ENCODE results near the gene AQP10. TPM values are rescaled to one million over a fixed set of nuclear protein-coding genes. Genes with fewer than 3 reads are reported as not detected.
"Not testable (repeated sequence)": the region's sequence is repeated elsewhere in the genome, so short reads cannot be mapped to it uniquely, and the experiment has no call there.

Gene AQP10
- total and polyA plus RNA-seq, 10 donors = 0.09 to 3.1 (median 0.42) TPM

DNA sequence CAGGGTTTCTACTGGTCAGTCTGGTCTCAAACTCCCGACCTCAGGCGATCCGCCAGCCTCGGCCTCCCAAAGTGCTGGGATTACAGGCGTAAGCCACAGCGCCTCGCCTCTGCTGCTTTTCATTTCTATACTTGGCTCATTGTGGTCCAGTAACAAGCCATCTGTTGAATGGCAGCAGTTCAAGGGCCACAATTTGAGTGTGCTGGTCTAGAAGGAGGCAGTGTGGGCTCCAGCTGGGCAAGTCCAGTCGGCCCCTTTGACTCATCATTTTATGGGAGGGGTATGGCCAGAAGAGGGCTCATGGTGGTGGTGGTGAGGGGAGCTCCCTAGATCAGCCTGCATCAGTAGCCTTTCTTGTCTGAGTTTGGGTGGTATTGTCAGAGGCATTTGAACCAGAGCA lies 37.6 kb downstream of the AQP10 start:
- intact Hi-C loops (cut with DNase I; ENCODE audit: low total_unique reads) = no loop called here
- Histone ChIP-seq H3K4me3 (no peak overlapping the region), H3K36me3 (no peaks in the 10 kb centered on the region), H3K9me3 (no peaks in the 10 kb centered on the region), H3K4me1 (peaks cover 0 to 14% (median 9%) of the 10 kb centered on the region in 6 donors), H3K27ac (no peak overlapping the region), H3K27me3 (replicated peaks in 1 of 7) (no peaks in the 10 kb centered on the region)
- no peak for DNase-seq
- WGBS, 5 donors = 92 to 97% (median 96%) methylated on average over 8 of the region's 8 CpGs
- no peak for TF ChIP-seq POLR2A (IDR thresholded peaks at IDR 0.05)
- TF ChIP-seq, protein P1, sequence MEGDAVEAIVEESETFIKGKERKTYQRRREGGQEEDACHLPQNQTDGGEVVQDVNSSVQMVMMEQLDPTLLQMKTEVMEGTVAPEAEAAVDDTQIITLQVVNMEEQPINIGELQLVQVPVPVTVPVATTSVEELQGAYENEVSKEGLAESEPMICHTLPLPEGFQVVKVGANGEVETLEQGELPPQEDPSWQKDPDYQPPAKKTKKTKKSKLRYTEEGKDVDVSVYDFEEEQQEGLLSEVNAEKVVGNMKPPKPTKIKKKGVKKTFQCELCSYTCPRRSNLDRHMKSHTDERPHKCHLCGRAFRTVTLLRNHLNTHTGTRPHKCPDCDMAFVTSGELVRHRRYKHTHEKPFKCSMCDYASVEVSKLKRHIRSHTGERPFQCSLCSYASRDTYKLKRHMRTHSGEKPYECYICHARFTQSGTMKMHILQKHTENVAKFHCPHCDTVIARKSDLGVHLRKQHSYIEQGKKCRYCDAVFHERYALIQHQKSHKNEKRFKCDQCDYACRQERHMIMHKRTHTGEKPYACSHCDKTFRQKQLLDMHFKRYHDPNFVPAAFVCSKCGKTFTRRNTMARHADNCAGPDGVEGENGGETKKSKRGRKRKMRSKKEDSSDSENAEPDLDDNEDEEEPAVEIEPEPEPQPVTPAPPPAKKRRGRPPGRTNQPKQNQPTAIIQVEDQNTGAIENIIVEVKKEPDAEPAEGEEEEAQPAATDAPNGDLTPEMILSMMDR (IDR thresholded peaks at IDR 0.05 in 8 of 11, conservative IDR thresholded peaks at IDR 0.05 in 3 of 11) = no peak
- TF ChIP-seq POLR2AphosphoS5 (IDR thresholded peaks at IDR 0.05) = no peak

DNA sequence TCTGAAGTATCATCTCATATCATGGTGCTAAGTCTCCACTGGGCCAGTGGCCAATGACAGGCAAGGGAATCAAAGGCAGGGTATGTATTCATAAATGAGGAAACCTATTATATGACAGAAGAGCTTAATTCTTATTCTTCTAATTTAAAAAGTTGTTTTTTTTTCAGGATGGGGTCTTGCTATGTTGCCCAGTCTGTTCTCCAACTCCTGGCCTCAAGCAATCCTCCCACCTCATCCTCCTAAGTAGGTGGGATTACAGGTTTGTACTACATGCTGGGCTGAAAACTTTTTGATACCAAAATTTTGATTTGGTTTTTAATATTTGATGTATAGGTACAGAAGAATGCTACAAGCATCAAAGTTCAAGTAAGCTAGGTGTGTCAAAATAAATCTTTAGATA lies 39.4 kb downstream of the AQP10 start:
- no peaks in the 10 kb centered on the region for H3K27me3 ChIP-seq (replicated peaks in 1 of 7)
- H3K27ac ChIP-seq = no peak overlapping the region
- H3K4me1 ChIP-seq = no peaks in the 10 kb centered on the region
- H3K9me3 ChIP-seq = no peaks in the 10 kb centered on the region
- TF ChIP-seq, protein P1 (IDR thresholded peaks at IDR 0.05 in 8 of 11, conservative IDR thresholded peaks at IDR 0.05 in 3 of 11) = no peak
- TF ChIP-seq POLR2AphosphoS5 (IDR thresholded peaks at IDR 0.05) = no peak
- no peak for TF ChIP-seq POLR2A (IDR thresholded peaks at IDR 0.05)
- DNase-seq = no peak
- intact Hi-C loops (cut with DNase I; ENCODE audit: low total_unique reads) = no loop called here
- H3K36me3 ChIP-seq = no peaks in the 10 kb centered on the region
- no peak overlapping the region for H3K4me3 ChIP-seq

DNA sequence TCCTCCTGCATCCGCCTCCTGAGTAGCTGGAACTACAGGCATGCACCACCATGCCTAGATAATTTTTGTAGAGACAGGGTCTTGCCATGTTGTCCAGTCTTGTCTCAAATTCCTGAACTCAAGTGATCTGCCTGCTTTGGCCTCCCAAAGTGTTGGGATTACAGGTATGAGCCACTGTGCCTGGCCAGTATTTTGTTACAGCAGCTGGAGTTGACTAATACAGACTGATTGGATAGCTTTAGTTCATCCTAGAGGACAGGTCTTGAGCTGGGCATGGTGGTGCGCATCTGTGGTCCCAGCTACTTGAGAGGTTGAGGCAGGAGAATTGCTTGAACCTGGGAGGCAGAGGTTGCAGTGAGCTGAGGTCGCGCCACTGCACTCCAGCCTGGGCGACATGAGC lies 40.0 kb downstream of the AQP10 start:
- H3K4me3 ChIP-seq; intact Hi-C loops (cut with DNase I; ENCODE audit: low total_unique reads); H3K27me3 ChIP-seq (replicated peaks in 1 of 7); H3K9me3 ChIP-seq; H3K4me1 ChIP-seq; DNase-seq; H3K27ac ChIP-seq; H3K36me3 ChIP-seq: not testable (repeated sequence)
- 85 to 95% (median 89%) methylated on average over 5 of the region's 5 CpGs for WGBS, 5 donors

DNA sequence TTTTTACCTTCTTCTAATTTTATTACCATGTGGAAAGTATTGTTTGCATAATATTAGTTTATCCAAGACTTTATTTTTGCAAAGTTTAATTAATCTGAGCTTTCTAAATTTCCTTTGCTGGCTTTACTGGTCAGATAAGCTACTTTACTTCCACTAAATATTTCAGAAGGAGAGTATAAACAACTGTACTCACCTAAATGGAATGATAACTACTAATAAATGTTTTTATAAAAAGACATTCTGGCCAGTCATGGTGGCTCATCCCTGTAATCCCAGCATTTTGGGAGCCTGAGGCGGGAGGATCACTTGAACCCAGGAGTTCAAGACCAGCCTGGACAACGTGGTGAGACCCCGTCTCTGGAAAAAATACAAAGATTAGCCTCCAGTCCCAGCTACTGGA lies 40.5 kb downstream of the AQP10 start:
- Histone ChIP-seq H3K4me3 (no peak overlapping the region), H3K36me3 (no peaks in the 10 kb centered on the region), H3K27ac (no peak overlapping the region), H3K27me3 (replicated peaks in 1 of 7) (no peaks in the 10 kb centered on the region), H3K4me1 (no peaks in the 10 kb centered on the region), H3K9me3 (no peaks in the 10 kb centered on the region)
- TF ChIP-seq, protein P1 (IDR thresholded peaks at IDR 0.05 in 8 of 11, conservative IDR thresholded peaks at IDR 0.05 in 3 of 11) = no peak
- TF ChIP-seq POLR2A (IDR thresholded peaks at IDR 0.05) (no peak), POLR2AphosphoS5 (IDR thresholded peaks at IDR 0.05) (no peak)
- intact Hi-C loops (cut with DNase I; ENCODE audit: low total_unique reads) = no loop called here
- WGBS, 5 donors = 74 to 81% (median 76%) methylated on average over 3 of the region's 3 CpGs
- DNase-seq = no peak

DNA sequence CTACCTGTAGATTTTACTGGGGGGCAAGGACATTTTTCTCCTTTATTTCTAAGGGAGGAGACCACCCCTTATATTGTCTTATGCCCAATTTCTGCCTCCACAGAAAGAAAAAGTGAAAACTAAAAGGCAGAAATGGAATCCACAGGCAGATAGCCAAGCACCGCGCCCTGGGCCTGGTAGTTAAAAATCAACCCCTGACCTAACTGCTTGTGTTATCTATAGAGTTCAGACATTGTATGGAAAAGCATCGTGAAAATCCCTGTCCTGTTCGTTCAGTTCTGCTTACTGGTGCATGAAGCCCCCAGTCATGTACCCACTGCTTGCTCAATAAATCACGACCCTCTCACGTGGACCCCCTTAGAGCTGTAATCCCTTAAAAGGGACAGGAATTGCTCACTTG lies 50.5 kb downstream of the AQP10 start:
- no peak for TF ChIP-seq POLR2AphosphoS5 (IDR thresholded peaks at IDR 0.05)
- TF ChIP-seq POLR2A (IDR thresholded peaks at IDR 0.05) = no peak
- TF ChIP-seq, protein P1 (IDR thresholded peaks at IDR 0.05 in 8 of 11, conservative IDR thresholded peaks at IDR 0.05 in 3 of 11) = no peak
- Histone ChIP-seq H3K9me3 (no peaks in the 10 kb centered on the region), H3K27ac (no peak overlapping the region), H3K27me3 (replicated peaks in 1 of 7) (no peaks in the 10 kb centered on the region), H3K4me1 (peaks cover 0 to 7% (median 0%) of the 10 kb centered on the region in 6 donors), H3K36me3 (no peaks in the 10 kb centered on the region), H3K4me3 (no peak overlapping the region)
- whole genome bisulfite sequencing, 5 donors = 86 to 92% (median 88%) methylated on average over 6 of the region's 6 CpGs
- DNase-seq = no peak
- intact Hi-C loops (cut with DNase I; ENCODE audit: low total_unique reads) = no loop called here

DNA sequence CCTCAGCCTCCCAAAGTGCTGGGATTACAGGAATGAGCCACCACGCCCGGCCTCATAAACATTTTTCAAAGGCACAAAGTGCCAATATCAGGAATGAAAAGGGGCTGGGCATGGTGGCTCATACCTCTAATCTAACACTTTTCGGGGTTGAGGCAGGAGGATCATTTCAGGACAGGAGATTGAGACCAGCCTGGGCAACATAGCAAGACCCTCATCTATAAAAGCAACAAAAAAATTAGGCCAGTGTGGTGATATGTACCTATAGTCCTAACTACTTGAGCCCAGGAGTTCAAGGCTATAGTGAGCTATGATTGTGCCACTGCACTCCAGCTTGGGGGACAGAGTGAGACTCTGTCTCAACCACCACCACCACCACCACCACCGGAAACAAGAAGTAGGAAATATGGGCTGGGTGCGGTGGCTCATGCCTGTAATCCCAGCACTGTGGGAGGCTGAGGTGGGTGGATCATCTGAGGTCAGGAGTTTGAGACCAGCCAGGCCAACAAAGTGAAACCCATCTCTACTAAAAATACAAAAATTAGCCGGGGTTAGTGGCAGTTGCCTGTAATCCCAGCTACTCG lies 53.0 kb downstream of the AQP10 start:
- H3K4me1 ChIP-seq; H3K36me3 ChIP-seq; H3K4me3 ChIP-seq; intact Hi-C loops (cut with DNase I; ENCODE audit: low total_unique reads); DNase-seq; H3K27me3 ChIP-seq (replicated peaks in 1 of 7); H3K27ac ChIP-seq; H3K9me3 ChIP-seq: not testable (repeated sequence)
- WGBS, 5 donors = 62 to 75% (median 69%) methylated on average over 7 of the region's 7 CpGs

Measured in spleen (tissue), 11 donors.